SU-DHL-6 (cell line): ENCODE results near the gene BRPF3.

Experiments used
- CTCF ChIP-seq: fragments of 200-600 bp; sonication (generic); IDR thresholded peaks from one replicate; pipeline ENCODE4 v1.5.1; 2017; ENCODE audit warnings: antibody characterized with exemption, mild to moderate bottlenecking, low read length, moderate library complexity; ENCODE audit not compliant: insufficient read depth, poor library complexity, severe bottlenecking
- EZH2phosphoT487 ChIP-seq: fragments of 200-600 bp; sonication (generic), shearing (Covaris generic); conservative IDR thresholded peaks from 2 replicates; pipeline ENCODE4 v1.6.1; 2018; ENCODE audit warnings: mild to moderate bottlenecking, antibody characterized with exemption, low read length, moderate library complexity, mixed read lengths

- TF ChIP-seq CTCF (no peak), EZH2phosphoT487 (no peak)
These were observed 25.1 kb downstream of the BRPF3 start for GRCh38 chr6:36221674-36222073.
